GM23338 (cell line): Measurements from ENCODE around the gene CSNK1E. TPM values are rescaled to one million over a fixed set of nuclear protein-coding genes. Genes with fewer than 3 reads are reported as not detected.

Experiments used
- ATAC-seq: fragments of 200-7000 bp; cut with Tn5 transposase; 3 replicates; pipeline ENCODE4 v1.9.1; 2020
- DNase-seq: peaks from one replicate; pipeline ENCODE4 v3.0.0-alpha.2; 2015; ENCODE audit warnings: low spot score
- H2AFZ ChIP-seq: fragments of 200-600 bp; sonication (generic); 2 replicates; pipeline ENCODE4 v1.8.0; 2016; ENCODE audit warnings: antibody characterized with exemption, mild to moderate bottlenecking, moderate library complexity
- H3F3A ChIP-seq: fragments of 200-600 bp; sonication (generic); replicated peaks from 2 replicates; pipeline ENCODE4 v1.8.0; 2017; ENCODE audit warnings: antibody characterized with exemption, mixed run types, low read depth
- H3K27ac ChIP-seq: fragments of 200-600 bp; sonication (generic); 2 replicates; pipeline ENCODE4 v1.6.1; 2016; ENCODE audit warnings: low read depth
- H3K27me3 ChIP-seq: fragments of 200-600 bp; sonication (generic); 2 replicates; pipeline ENCODE4 v1.8.0; 2016; ENCODE audit warnings: mild to moderate bottlenecking, mixed run types, moderate library complexity; ENCODE audit not compliant: insufficient read depth
- H3K36me3 ChIP-seq: fragments of 200-600 bp; sonication (generic); 2 replicates; pipeline ENCODE4 v1.8.0; 2016; ENCODE audit warnings: mild to moderate bottlenecking; ENCODE audit not compliant: insufficient read depth
- H3K4me1 ChIP-seq: fragments of 200-600 bp; sonication (generic); 2 replicates; pipeline ENCODE4 v1.8.0; 2016; ENCODE audit warnings: mild to moderate bottlenecking, moderate library complexity; ENCODE audit not compliant: insufficient read depth
- H3K4me2 ChIP-seq: fragments of 200-600 bp; sonication (generic); 2 replicates; pipeline ENCODE4 v1.7.1; 2017; ENCODE audit warnings: mixed run types
- H3K4me3 ChIP-seq: fragments of 200-600 bp; sonication (generic); 2 replicates; pipeline ENCODE4 v1.6.1; 2016; ENCODE audit warnings: mixed run types
- H3K79me2 ChIP-seq: fragments of 200-600 bp; sonication (generic); replicated peaks from 2 replicates; pipeline ENCODE4 v1.8.0; 2017; ENCODE audit warnings: mild to moderate bottlenecking; ENCODE audit not compliant: insufficient read depth
- H3K9me2 ChIP-seq: fragments of 200-600 bp; sonication (generic); 2 replicates; pipeline ENCODE4 v1.8.0; 2017; ENCODE audit not compliant: insufficient read depth
- H4K20me1 ChIP-seq: fragments of 200-600 bp; sonication (generic); replicated peaks from 2 replicates; pipeline ENCODE4 v1.8.0; 2017; ENCODE audit warnings: mild to moderate bottlenecking; ENCODE audit not compliant: insufficient read depth
- H3K27ac Mint-ChIP-seq: 2 replicates; pipeline ENCODE4 v1.8.0; 2020; ENCODE audit warnings: inconsistent platforms, mild to moderate bottlenecking, moderate library complexity, mixed read lengths
- H3K27me3 Mint-ChIP-seq: 3 replicates; pipeline ENCODE4 v1.8.0; 2022; ENCODE audit warnings: low read depth, mild to moderate bottlenecking, moderate library complexity, mixed read lengths, inconsistent platforms; ENCODE audit not compliant: insufficient read depth, poor library complexity
- H3K36me3 Mint-ChIP-seq: 3 replicates; pipeline ENCODE4 v1.8.0; 2021; ENCODE audit warnings: low read depth, mild to moderate bottlenecking, inconsistent platforms, moderate library complexity, mixed read lengths
- H3K4me1 Mint-ChIP-seq: 3 replicates; pipeline ENCODE4 v1.8.0; 2020; ENCODE audit warnings: mild to moderate bottlenecking, inconsistent platforms, mixed read lengths
- H3K4me3 Mint-ChIP-seq: 3 replicates; pipeline ENCODE4 v1.8.0; 2021; ENCODE audit warnings: moderate library complexity, mild to moderate bottlenecking, inconsistent platforms, mixed read lengths
- H3K9me3 Mint-ChIP-seq: 3 replicates; pipeline ENCODE4 v1.8.0; 2020; ENCODE audit warnings: moderate library complexity, mild to moderate bottlenecking, inconsistent platforms, mixed read lengths
- CREB1 ChIP-seq: fragments of 250-450 bp; sonication (Bioruptor Pico); IDR thresholded peaks from 2 replicates; pipeline ENCODE4 v1.5.0; 2020; ENCODE audit warnings: low read depth, mild to moderate bottlenecking, moderate library complexity
- EZH2phosphoT487 ChIP-seq: fragments of 200-600 bp; sonication (generic); IDR thresholded peaks from one replicate; pipeline ENCODE4 v1.8.1; 2018; ENCODE audit warnings: antibody characterized with exemption; ENCODE audit not compliant: unreplicated experiment
- JUNB ChIP-seq: IDR thresholded peaks from one replicate; pipeline ENCODE4 v1.6.1; 2016; ENCODE audit warnings: antibody characterized with exemption; ENCODE audit not compliant: unreplicated experiment
- NANOG ChIP-seq: IDR thresholded peaks from 2 replicates; pipeline ENCODE4 v1.6.1; 2016; ENCODE audit warnings: antibody characterized with exemption, borderline replicate concordance
- ZNF114 ChIP-seq: fragments of 250-450 bp; sonication (Bioruptor Pico); IDR thresholded peaks from 2 replicates; pipeline ENCODE4 v1.5.0; 2020; ENCODE audit warnings: mild to moderate bottlenecking, moderate library complexity
- polyA plus RNA-seq: library from polyadenylated mRNA; unstranded; fragments of >200 nt; fragmentation: Nextera tagmentation; extraction: Ambion mirVana; gene quantifications from 2 replicates; pipeline ENCODE4 v1.2.1, GENCODE V29; 2016
- total RNA-seq: library from RNA; depleted of rRNA; stranded (reverse); fragments of >200 nt; shearing (Covaris generic); gene quantifications from 2 replicates; pipeline ENCODE4 v1.2.3, GENCODE V29; 2014
- TF ChIP-seq, protein P1 (sequence below): fragments of 250-450 bp; sonication (Bioruptor Pico); IDR thresholded peaks from 2 replicates; pipeline ENCODE4 v1.5.0; 2020; ENCODE audit warnings: mild to moderate bottlenecking, moderate library complexity
- TF ChIP-seq, protein P2 (sequence below): IDR thresholded peaks from one replicate; pipeline ENCODE4 v1.6.1; 2018; ENCODE audit warnings: antibody characterized with exemption; ENCODE audit not compliant: unreplicated experiment

CSNK1E gene
- total and polyA plus RNA-seq, 2 experiments from 2014 or later = 180 to 259 TPM

DNA sequence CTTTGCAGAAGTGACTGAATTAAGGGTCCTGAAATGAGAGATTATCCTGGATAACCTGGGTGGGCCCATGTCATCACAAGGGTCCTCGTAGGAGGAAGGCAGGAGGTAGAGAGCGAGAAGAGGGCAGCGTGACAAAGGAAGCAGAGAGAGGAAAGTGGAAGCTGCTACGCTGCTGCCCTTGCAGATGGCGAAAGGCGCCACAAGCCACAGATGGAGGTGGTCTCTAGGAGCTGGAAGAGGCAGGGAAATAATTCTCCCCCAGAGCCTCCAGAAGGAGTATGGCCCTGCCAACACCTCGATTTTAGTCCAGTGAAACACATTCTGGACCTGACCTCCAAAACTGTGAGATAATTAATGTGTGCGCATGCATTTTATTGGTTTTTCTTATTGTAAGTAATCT lies 57.9 kb downstream of the CSNK1E start:
- H3K36me3 ChIP-seq = no peaks in the 10 kb centered on the region
- H3K36me3 Mint-ChIP-seq = peaks cover 6% of the 10 kb centered on the region; the same call in 1 of the 3 replicates
- H3K4me1 Mint-ChIP-seq = peaks cover 34% of the 10 kb centered on the region
- H3K4me3 Mint-ChIP-seq = no peak overlapping the region
- no peak overlapping the region for H3K4me2 ChIP-seq
- peak overlapping the region; percentile 53; the same call in 1 of the 2 replicates for H3K27ac Mint-ChIP-seq
- no peak overlapping the region for H2AFZ ChIP-seq
- H3K4me3 ChIP-seq = no peak overlapping the region
- DNase-seq (no peak), ATAC-seq (no peak)
- peaks cover 6% of the 10 kb centered on the region for H3K27me3 Mint-ChIP-seq
- H3K27ac ChIP-seq = no peak overlapping the region
- H3F3A ChIP-seq = 0 out of 2 replicates have a peak, but pooled peaks cover 17% of the 10 kb centered on the region
- H3K9me2 ChIP-seq = no peaks in the 10 kb centered on the region
- H3K27me3 ChIP-seq = no peaks in the 10 kb centered on the region
- no peaks in the 10 kb centered on the region for H3K9me3 Mint-ChIP-seq
- H4K20me1 ChIP-seq = peaks cover 48% of the 10 kb centered on the region
- H3K79me2 ChIP-seq = peaks cover 100% of the 10 kb centered on the region
- peaks cover 23% of the 10 kb centered on the region for H3K4me1 ChIP-seq
- no peak for TF ChIP-seq CREB1
- TF ChIP-seq, protein P1, sequence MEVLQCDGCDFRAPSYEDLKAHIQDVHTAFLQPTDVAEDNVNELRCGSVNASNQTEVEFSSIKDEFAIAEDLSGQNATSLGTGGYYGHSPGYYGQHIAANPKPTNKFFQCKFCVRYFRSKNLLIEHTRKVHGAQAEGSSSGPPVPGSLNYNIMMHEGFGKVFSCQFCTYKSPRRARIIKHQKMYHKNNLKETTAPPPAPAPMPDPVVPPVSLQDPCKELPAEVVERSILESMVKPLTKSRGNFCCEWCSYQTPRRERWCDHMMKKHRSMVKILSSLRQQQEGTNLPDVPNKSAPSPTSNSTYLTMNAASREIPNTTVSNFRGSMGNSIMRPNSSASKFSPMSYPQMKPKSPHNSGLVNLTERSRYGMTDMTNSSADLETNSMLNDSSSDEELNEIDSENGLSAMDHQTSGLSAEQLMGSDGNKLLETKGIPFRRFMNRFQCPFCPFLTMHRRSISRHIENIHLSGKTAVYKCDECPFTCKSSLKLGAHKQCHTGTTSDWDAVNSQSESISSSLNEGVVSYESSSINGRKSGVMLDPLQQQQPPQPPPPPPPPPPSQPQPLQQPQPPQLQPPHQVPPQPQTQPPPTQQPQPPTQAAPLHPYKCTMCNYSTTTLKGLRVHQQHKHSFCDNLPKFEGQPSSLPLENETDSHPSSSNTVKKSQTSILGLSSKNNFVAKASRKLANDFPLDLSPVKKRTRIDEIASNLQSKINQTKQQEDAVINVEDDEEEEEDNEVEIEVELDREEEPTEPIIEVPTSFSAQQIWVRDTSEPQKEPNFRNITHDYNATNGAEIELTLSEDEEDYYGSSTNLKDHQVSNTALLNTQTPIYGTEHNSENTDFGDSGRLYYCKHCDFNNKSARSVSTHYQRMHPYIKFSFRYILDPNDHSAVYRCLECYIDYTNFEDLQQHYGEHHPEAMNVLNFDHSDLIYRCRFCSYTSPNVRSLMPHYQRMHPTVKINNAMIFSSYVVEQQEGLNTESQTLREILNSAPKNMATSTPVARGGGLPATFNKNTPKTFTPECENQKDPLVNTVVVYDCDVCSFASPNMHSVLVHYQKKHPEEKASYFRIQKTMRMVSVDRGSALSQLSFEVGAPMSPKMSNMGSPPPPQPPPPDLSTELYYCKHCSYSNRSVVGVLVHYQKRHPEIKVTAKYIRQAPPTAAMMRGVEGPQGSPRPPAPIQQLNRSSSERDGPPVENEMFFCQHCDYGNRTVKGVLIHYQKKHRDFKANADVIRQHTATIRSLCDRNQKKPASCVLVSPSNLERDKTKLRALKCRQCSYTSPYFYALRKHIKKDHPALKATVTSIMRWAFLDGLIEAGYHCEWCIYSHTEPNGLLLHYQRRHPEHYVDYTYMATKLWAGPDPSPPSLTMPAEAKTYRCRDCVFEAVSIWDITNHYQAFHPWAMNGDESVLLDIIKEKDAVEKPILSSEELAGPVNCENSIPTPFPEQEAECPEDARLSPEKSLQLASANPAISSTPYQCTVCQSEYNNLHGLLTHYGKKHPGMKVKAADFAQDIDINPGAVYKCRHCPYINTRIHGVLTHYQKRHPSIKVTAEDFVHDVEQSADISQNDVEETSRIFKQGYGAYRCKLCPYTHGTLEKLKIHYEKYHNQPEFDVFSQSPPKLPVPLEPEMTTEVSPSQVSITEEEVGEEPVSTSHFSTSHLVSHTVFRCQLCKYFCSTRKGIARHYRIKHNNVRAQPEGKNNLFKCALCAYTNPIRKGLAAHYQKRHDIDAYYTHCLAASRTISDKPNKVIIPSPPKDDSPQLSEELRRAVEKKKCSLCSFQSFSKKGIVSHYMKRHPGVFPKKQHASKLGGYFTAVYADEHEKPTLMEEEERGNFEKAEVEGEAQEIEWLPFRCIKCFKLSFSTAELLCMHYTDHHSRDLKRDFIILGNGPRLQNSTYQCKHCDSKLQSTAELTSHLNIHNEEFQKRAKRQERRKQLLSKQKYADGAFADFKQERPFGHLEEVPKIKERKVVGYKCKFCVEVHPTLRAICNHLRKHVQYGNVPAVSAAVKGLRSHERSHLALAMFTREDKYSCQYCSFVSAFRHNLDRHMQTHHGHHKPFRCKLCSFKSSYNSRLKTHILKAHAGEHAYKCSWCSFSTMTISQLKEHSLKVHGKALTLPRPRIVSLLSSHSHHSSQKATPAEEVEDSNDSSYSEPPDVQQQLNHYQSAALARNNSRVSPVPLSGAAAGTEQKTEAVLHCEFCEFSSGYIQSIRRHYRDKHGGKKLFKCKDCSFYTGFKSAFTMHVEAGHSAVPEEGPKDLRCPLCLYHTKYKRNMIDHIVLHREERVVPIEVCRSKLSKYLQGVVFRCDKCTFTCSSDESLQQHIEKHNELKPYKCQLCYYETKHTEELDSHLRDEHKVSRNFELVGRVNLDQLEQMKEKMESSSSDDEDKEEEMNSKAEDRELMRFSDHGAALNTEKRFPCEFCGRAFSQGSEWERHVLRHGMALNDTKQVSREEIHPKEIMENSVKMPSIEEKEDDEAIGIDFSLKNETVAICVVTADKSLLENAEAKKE (CRISPR knock-in tag) = no peak
- TF ChIP-seq, protein P2, sequence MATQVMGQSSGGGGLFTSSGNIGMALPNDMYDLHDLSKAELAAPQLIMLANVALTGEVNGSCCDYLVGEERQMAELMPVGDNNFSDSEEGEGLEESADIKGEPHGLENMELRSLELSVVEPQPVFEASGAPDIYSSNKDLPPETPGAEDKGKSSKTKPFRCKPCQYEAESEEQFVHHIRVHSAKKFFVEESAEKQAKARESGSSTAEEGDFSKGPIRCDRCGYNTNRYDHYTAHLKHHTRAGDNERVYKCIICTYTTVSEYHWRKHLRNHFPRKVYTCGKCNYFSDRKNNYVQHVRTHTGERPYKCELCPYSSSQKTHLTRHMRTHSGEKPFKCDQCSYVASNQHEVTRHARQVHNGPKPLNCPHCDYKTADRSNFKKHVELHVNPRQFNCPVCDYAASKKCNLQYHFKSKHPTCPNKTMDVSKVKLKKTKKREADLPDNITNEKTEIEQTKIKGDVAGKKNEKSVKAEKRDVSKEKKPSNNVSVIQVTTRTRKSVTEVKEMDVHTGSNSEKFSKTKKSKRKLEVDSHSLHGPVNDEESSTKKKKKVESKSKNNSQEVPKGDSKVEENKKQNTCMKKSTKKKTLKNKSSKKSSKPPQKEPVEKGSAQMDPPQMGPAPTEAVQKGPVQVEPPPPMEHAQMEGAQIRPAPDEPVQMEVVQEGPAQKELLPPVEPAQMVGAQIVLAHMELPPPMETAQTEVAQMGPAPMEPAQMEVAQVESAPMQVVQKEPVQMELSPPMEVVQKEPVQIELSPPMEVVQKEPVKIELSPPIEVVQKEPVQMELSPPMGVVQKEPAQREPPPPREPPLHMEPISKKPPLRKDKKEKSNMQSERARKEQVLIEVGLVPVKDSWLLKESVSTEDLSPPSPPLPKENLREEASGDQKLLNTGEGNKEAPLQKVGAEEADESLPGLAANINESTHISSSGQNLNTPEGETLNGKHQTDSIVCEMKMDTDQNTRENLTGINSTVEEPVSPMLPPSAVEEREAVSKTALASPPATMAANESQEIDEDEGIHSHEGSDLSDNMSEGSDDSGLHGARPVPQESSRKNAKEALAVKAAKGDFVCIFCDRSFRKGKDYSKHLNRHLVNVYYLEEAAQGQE = no peak
- no peak for TF ChIP-seq NANOG
- TF ChIP-seq JUNB = no peak
- TF ChIP-seq EZH2phosphoT487 = no peak
- no peak for TF ChIP-seq ZNF114 (CRISPR knock-in tag)
